H1 (cell line): Measurements from ENCODE around the gene MACROH2A1. TPM values are rescaled to one million over a fixed set of nuclear protein-coding genes. Genes with fewer than 3 reads are reported as not detected.

Experiments
- CTCF ChIA-PET: fragments of 300-600 bp; sonication (Branson Sonifier 250); formaldehyde crosslinking; loops from one replicate; lab custom pipeline; 2021; ENCODE audit not compliant: partially characterized antibody; lab: Charles Lee
- POLR2A ChIA-PET: fragments of 300-600 bp; sonication (Branson Sonifier 250); formaldehyde crosslinking; loops from one replicate; lab custom pipeline; 2021; ENCODE audit warnings: inconsistent platforms; ENCODE audit not compliant: partially characterized antibody; lab: Charles Lee
- DNase-seq, 2 experiments: peaks; one replicate each; pipeline versions ENCODE4 v3.0.0 to v3.0.0-alpha.2; 2010 to 2022; ENCODE audit warnings: low spot score in 2 of 2, low read depth in 1 of 2, mixed read lengths in 1 of 2
- FAIRE-seq: peaks from 2 replicates; lab custom pipeline; 2011; peaks lifted over from hg19 to GRCh38; lab: Jason Lieb, UNC
- H2AFZ ChIP-seq: 2 replicates; pipeline ENCODE4 v1.8.1; 2012; ENCODE audit warnings: low read length, inconsistent platforms
- H2AK5ac ChIP-seq: 2 replicates; pipeline ENCODE4 v1.6.1; 2013; ENCODE audit warnings: low read depth, low read length
- H2BK120ac ChIP-seq: replicated peaks from 2 replicates; pipeline ENCODE3; 2013; ENCODE audit warnings: low read depth, low read length, inconsistent platforms
- H2BK12ac ChIP-seq: 2 replicates; pipeline ENCODE4 v1.6.1; 2013; ENCODE audit warnings: low read depth, low read length
- H2BK15ac ChIP-seq: 2 replicates; pipeline ENCODE4 v1.6.1; 2013; ENCODE audit warnings: low read length
- H2BK20ac ChIP-seq: 2 replicates; pipeline ENCODE4 v1.6.1; 2013; ENCODE audit warnings: low read length
- H2BK5ac ChIP-seq: 2 replicates; pipeline ENCODE4 v1.6.1; 2013; ENCODE audit warnings: low read depth, low read length
- H3K14ac ChIP-seq: 2 replicates; pipeline ENCODE4 v1.6.1; 2013; ENCODE audit warnings: inconsistent platforms; ENCODE audit not compliant: insufficient read length
- H3K18ac ChIP-seq: 2 replicates; pipeline ENCODE4 v1.6.1; 2013; ENCODE audit warnings: low read length; ENCODE audit errors: extremely low read depth
- H3K23ac ChIP-seq: 2 replicates; pipeline ENCODE4 v1.6.1; 2013; ENCODE audit warnings: inconsistent platforms; ENCODE audit not compliant: insufficient read length
- H3K23me2 ChIP-seq: 2 replicates; pipeline ENCODE4 v1.6.1; 2013; ENCODE audit warnings: low read depth, low read length
- H3K27ac ChIP-seq: 2 replicates; pipeline ENCODE4 v1.6.1; 2011; ENCODE audit warnings: low read depth, low read length, inconsistent platforms
- H3K27me3 ChIP-seq, 4 experiments: replicated peaks in 1 of 4; 1 replicate in 1 of 4; 2 replicates in 3 of 4; pipeline versions ENCODE4 v1.6.1 to v1.8.1; 2011 to 2013; ENCODE audit warnings: low read length in 3 of 4, mild to moderate bottlenecking in 3 of 4, inconsistent platforms in 2 of 4, mixed read lengths in 2 of 4, moderate library complexity in 1 of 4; ENCODE audit not compliant: control insufficient read depth in 3 of 4, insufficient read depth in 3 of 4; ENCODE audit errors: extremely low read depth in 1 of 4
- H3K36me3 ChIP-seq, 4 experiments: 2 replicates each; pipeline versions ENCODE4 v1.6.1 to v1.8.1; 2011 to 2013; ENCODE audit warnings: mild to moderate bottlenecking in 4 of 4, low read length in 3 of 4, moderate library complexity in 2 of 4, control low read depth in 1 of 4, inconsistent platforms in 1 of 4; ENCODE audit not compliant: insufficient read depth in 4 of 4, control insufficient read depth in 2 of 4
- H3K4ac ChIP-seq: replicated peaks from 2 replicates; pipeline ENCODE3; 2013; ENCODE audit warnings: low read length, low read depth, mixed read lengths, inconsistent platforms; ENCODE audit not compliant: insufficient read length
- H3K4me1 ChIP-seq, 4 experiments: replicated peaks in 1 of 4; 1 replicate in 1 of 4; 2 replicates in 3 of 4; pipeline versions ENCODE4 v1.6.1 to v1.8.1; 2011 to 2013; ENCODE audit warnings: low read length in 3 of 4, inconsistent platforms in 2 of 4, mixed read lengths in 1 of 4; ENCODE audit not compliant: insufficient read depth in 4 of 4, control insufficient read depth in 3 of 4
- H3K4me2 ChIP-seq, 2 experiments: 2 replicates each; pipeline versions ENCODE4 v1.6.1 to v1.8.1; 2011 to 2013; ENCODE audit warnings: low read depth in 2 of 2, low read length in 2 of 2, control low read depth in 1 of 2, inconsistent platforms in 1 of 2, mild to moderate bottlenecking in 1 of 2; ENCODE audit not compliant: insufficient read depth in 1 of 2
- H3K4me3 ChIP-seq, 4 experiments: fragments of 200-600, 300-600 bp in 1 of 4; sonication (generic), shearing (Covaris generic), sonication (Bioruptor Twin) in 1 of 4; 2 replicates each; pipeline versions ENCODE4 v1.5.1 to v1.8.1; 2011 to 2016; ENCODE audit warnings: low read length in 4 of 4, low read depth in 3 of 4, control low read depth in 2 of 4, inconsistent platforms in 2 of 4, mild to moderate bottlenecking in 2 of 4, mixed read lengths in 1 of 4, moderate library complexity in 1 of 4; ENCODE audit not compliant: insufficient read depth in 2 of 4; ENCODE audit errors: extremely low read depth in 1 of 4
- H3K56ac ChIP-seq: replicated peaks from 2 replicates; pipeline ENCODE3; 2013; ENCODE audit warnings: low read depth, mild to moderate bottlenecking, mixed read lengths, low read length, inconsistent platforms; ENCODE audit not compliant: insufficient read length
- H3K79me1 ChIP-seq: 2 replicates; pipeline ENCODE4 v1.6.1; 2013; ENCODE audit warnings: low read depth, low read length, control low read depth
- H3K79me2 ChIP-seq, 2 experiments: 2 replicates each; pipeline versions ENCODE4 v1.6.1 to v1.8.1; 2012 to 2013; ENCODE audit warnings: low read length in 2 of 2, mild to moderate bottlenecking in 2 of 2, inconsistent platforms in 1 of 2; ENCODE audit not compliant: insufficient read depth in 2 of 2, control insufficient read depth in 1 of 2
- H3K9ac ChIP-seq, 4 experiments: replicated peaks in 1 of 4; 1 replicate in 1 of 4; 2 replicates in 3 of 4; pipeline versions ENCODE4 v1.6.1 to v1.8.1; 2011 to 2013; ENCODE audit warnings: low read depth in 3 of 4, low read length in 3 of 4, control low read depth in 2 of 4, mild to moderate bottlenecking in 2 of 4, moderate library complexity in 2 of 4, inconsistent platforms in 1 of 4; ENCODE audit errors: extremely low read depth in 1 of 4
- H3K9me3 ChIP-seq, 2 experiments: 2 replicates each; pipeline versions ENCODE4 v1.6.1 to v1.8.1; 2012 to 2013; ENCODE audit warnings: mild to moderate bottlenecking in 2 of 2, moderate library complexity in 2 of 2, control low read depth in 1 of 2, inconsistent platforms in 1 of 2, low read depth in 1 of 2, low read length in 1 of 2, mixed read lengths in 1 of 2; ENCODE audit not compliant: insufficient read depth in 2 of 2
- H4K20me1 ChIP-seq, 2 experiments: replicated peaks in 1 of 2; 2 replicates each; pipeline versions ENCODE3 to v1.8.1; 2011 to 2013; ENCODE audit warnings: inconsistent platforms in 2 of 2, low read length in 2 of 2, mild to moderate bottlenecking in 1 of 2; ENCODE audit not compliant: insufficient read depth in 2 of 2, control insufficient read depth in 1 of 2
- H4K5ac ChIP-seq: 2 replicates; pipeline ENCODE4 v1.6.1; 2013; ENCODE audit warnings: low read length, low read depth, mixed read lengths, inconsistent platforms; ENCODE audit not compliant: insufficient read length
- H4K8ac ChIP-seq: 2 replicates; pipeline ENCODE4 v1.8.0; 2013; ENCODE audit warnings: mild to moderate bottlenecking, moderate library complexity, low read length, inconsistent platforms; ENCODE audit not compliant: insufficient read depth; ENCODE audit errors: extremely low read depth
- H4K91ac ChIP-seq: replicated peaks from 2 replicates; pipeline ENCODE3; 2013; ENCODE audit warnings: low read length, mixed read lengths, inconsistent platforms; ENCODE audit not compliant: insufficient read length
- CBX8 ChIP-seq: fragments of 300-800, 300-1000 bp; sonication (generic); IDR thresholded peaks from 2 replicates; pipeline ENCODE4 v1.7.1; 2016; ENCODE audit warnings: low read depth, low read length, borderline replicate concordance
- CTBP2 ChIP-seq: IDR thresholded peaks from 2 replicates; pipeline ENCODE4 v1.7.0; 2011; ENCODE audit warnings: borderline replicate concordance, mild to moderate bottlenecking, moderate library complexity, mixed read lengths, low read length; ENCODE audit not compliant: insufficient read depth, insufficient read length
- EZH2 ChIP-seq: fragments of 200-600 bp; sonication (generic); IDR thresholded peaks from 2 replicates; pipeline ENCODE4 v1.7.1; 2012; ENCODE audit warnings: low read depth, mild to moderate bottlenecking, moderate library complexity, low read length, inconsistent platforms; ENCODE audit not compliant: severe bottlenecking
- GTF2F1 ChIP-seq: IDR thresholded peaks from 2 replicates; pipeline ENCODE4 v1.6.1; 2012; ENCODE audit warnings: low read depth, low read length, improper control_type of control experiment, borderline replicate concordance
- HDAC6 ChIP-seq: IDR thresholded peaks from one replicate; pipeline ENCODE4 v1.7.1; 2012; ENCODE audit warnings: low read depth, mild to moderate bottlenecking, inconsistent platforms, low read length, moderate library complexity
- JUN ChIP-seq: IDR thresholded peaks from 2 replicates; pipeline ENCODE4 v1.6.1; 2011; ENCODE audit warnings: low read depth, mild to moderate bottlenecking, improper control_type of control experiment, low read length
- MAFK ChIP-seq: IDR thresholded peaks from 2 replicates; pipeline ENCODE4 v1.6.1; 2012; ENCODE audit warnings: low read depth, mild to moderate bottlenecking, improper control_type of control experiment, low read length
- NANOG ChIP-seq: IDR thresholded peaks from 2 replicates; pipeline ENCODE4 v1.6.1; 2011; ENCODE audit warnings: low read length, low read depth, mild to moderate bottlenecking, inconsistent platforms; ENCODE audit not compliant: insufficient read depth, poor library complexity, severe bottlenecking
- PHF8 ChIP-seq: fragments of 200-600 bp; sonication (generic); conservative IDR thresholded peaks from 2 replicates; pipeline ENCODE4 v1.7.1; 2012; ENCODE audit warnings: low read depth, mild to moderate bottlenecking, inconsistent platforms, low read length, moderate library complexity
- RXRA ChIP-seq: IDR thresholded peaks from 2 replicates; pipeline ENCODE4 v1.6.1; 2011; ENCODE audit warnings: low read depth, mild to moderate bottlenecking, low read length, moderate library complexity; ENCODE audit not compliant: insufficient read depth
- SAP30 ChIP-seq: fragments of 300-600 bp; sonication (generic); IDR thresholded peaks from 2 replicates; pipeline ENCODE4 v1.7.1; 2012; ENCODE audit warnings: low read length, moderate library complexity, mild to moderate bottlenecking, inconsistent platforms; ENCODE audit not compliant: insufficient read depth, insufficient replicate concordance
- whole genome bisulfite sequencing, 2 experiments: shearing (Covaris generic) in 1 of 2; methylation state at CpG; one replicate each; pipeline versions ENCODE4 v1.1.6 to v1.1.7; 2013 to 2015; ENCODE audit warnings: low lambda C conversion rate in 2 of 2, mixed read lengths in 2 of 2, inconsistent platforms in 1 of 2, low coverage in 1 of 2, missing lambda C conversion rate in 1 of 2; ENCODE audit not compliant: insufficient replicate concordance in 2 of 2, insufficient coverage in 1 of 2, insufficient read length in 1 of 2; ENCODE audit errors: extremely low coverage in 1 of 2, missing lambda C conversion rate in 1 of 2; 5-methylcytosine and 5-hydroxymethylcytosine counted together
- polyA plus RNA-seq, 7 experiments: library from polyadenylated mRNA; depleted of rRNA in 3 of 7; stranded (reverse) in 5 of 7; unstranded in 2 of 7; fragments of >200 nt in 5 of 7; fragments of 200-250 nt in 2 of 7; gene quantifications; 1 replicate in 5 of 7; 2 replicates in 1 of 7; 4 replicates in 1 of 7; pipeline versions ENCODE4 v1.2.1 to v1.2.3, GENCODE V29; 2011 to 2013; ENCODE audit warnings: missing spikeins in 2 of 7, mixed read lengths in 2 of 7
- total RNA-seq: library from RNA; stranded (reverse); fragmentation: NEBNext Ultra II Directional; extraction: Animal tissue kit (Norgen Biotek cat#: 25700); gene quantifications from 2 replicates; pipeline ENCODE4 v1.2.1, GENCODE V29; 2021
- TF ChIP-seq, protein P1 (sequence below): IDR thresholded peaks from 2 replicates; pipeline ENCODE4 v1.6.1; 2011; ENCODE audit warnings: low read length, improper control_type of control experiment

Gene MACROH2A1
- total and polyA plus RNA-seq, 2 of the 8 experiments (the other 6 are each of a cell fraction or from before 2014, with no cell fraction given): 60.0 to 92.3 TPM

DNA sequence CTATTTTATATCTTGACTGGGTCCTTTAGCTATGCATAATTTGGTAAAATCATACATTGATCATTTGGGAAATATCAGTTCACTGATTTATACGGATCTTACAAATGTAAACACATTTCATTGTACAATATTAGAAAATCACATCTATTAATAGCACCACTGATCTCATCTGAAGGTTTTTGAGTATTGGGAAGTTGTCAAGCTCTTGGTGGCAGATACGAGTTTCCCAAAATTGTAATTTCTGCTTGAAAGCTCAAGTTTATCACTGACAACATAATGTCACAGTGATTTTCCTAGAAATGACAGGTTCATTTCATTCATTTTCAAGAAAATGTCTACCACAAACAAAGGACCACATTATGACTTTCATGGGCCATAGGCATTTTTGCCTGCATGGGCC lies 3.0 kb upstream of the MACROH2A1 start:
- H3K23me2 ChIP-seq: peaks cover 14% of the 10 kb centered on the region
- H4K20me1 ChIP-seq: peaks cover under 1 to 6% of the 10 kb centered on the region in 2 experiments
- no peak overlapping the region for H3K4me2 ChIP-seq
- no peaks in the 10 kb centered on the region for H3K79me1 ChIP-seq
- H3K14ac ChIP-seq: no peak overlapping the region
- H2AK5ac ChIP-seq: no peak overlapping the region
- no peak overlapping the region for H3K4me3 ChIP-seq
- H2BK120ac ChIP-seq: no peak overlapping the region
- no peak overlapping the region for H3K18ac ChIP-seq
- FAIRE-seq (no peak), DNase-seq (no peak)
- no peak overlapping the region for H3K27ac ChIP-seq
- no peak overlapping the region for H4K5ac ChIP-seq
- H3K79me2 ChIP-seq: peaks cover 0 to 6% of the 10 kb centered on the region in 2 experiments; a peak in 2 of 4 replicates
- no peak overlapping the region for H2BK12ac ChIP-seq
- no peaks in the 10 kb centered on the region for H3K36me3 ChIP-seq
- CTCF ChIA-PET: interaction anchor here (1.1 to 4.2 kb wide), 3 partner anchors 21 to 33 kb away, joined by 3 to 32 read pairs (median 4); no protein-coding TSS in a partner anchor
- H3K27me3 ChIP-seq: peaks cover 6 to 28% (median 27%) of the 10 kb centered on the region in 4 experiments
- H3K23ac ChIP-seq: no peak overlapping the region
- H3K9me3 ChIP-seq: no peaks in the 10 kb centered on the region; a peak in 1 of 4 replicates
- no peak overlapping the region for H3K56ac ChIP-seq
- H2BK15ac ChIP-seq: no peak overlapping the region
- WGBS, 2 experiments: 82% methylated on average over 2 of the region's 2 CpGs; no CpG with 5 or more reads in 1 of the 2 experiments
- no peak overlapping the region for H2BK5ac ChIP-seq
- H2BK20ac ChIP-seq: no peak overlapping the region
- H3K4ac ChIP-seq: no peak overlapping the region
- H2AFZ ChIP-seq: no peak overlapping the region
- H4K91ac ChIP-seq: no peak overlapping the region
- H3K4me1 ChIP-seq: peaks cover 7 to 18% (median 9%) of the 10 kb centered on the region in 4 experiments
- POLR2A ChIA-PET: no interaction called here
- H3K9ac ChIP-seq: no peak overlapping the region
- H4K8ac ChIP-seq: no peak overlapping the region
- TF ChIP-seq MAFK (no peak), CTBP2 (no peak), RXRA (no peak), NANOG (no peak), GTF2F1 (no peak), SAP30 (no peak), HDAC6 (no peak), PHF8 (no peak), JUN (no peak), EZH2 (no peak), CBX8 (no peak)
- TF ChIP-seq, protein P1, sequence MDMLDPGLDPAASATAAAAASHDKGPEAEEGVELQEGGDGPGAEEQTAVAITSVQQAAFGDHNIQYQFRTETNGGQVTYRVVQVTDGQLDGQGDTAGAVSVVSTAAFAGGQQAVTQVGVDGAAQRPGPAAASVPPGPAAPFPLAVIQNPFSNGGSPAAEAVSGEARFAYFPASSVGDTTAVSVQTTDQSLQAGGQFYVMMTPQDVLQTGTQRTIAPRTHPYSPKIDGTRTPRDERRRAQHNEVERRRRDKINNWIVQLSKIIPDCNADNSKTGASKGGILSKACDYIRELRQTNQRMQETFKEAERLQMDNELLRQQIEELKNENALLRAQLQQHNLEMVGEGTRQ: no peak
